ENCODE data around the gene ACACA. TPM values are rescaled to one million over a fixed set of nuclear protein-coding genes. Genes with fewer than 3 reads are reported as not detected.

Gene ACACA
- total RNA-seq, 4 donors from 2014 or later: 4.7 to 75.1 (median 41.9) TPM

DNA sequence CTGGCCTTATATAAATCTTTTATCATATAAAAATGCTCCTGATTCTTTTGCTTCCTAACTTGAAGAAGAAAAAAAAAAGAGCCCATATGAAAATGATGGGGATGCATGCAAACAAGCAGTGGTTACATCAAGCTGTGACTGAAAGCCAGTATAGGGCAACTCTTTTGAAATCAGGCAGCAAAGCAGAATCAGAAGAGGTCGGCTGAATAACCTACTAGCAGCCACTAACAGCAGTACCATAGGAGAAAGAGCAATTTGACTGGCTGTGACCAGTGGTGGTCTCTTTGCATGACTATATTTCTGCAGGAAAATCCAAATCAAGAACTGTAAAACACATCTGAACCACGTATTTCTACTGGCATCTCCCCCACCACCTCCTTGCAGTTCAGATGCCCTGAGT, 192.7 kb downstream of the ACACA start:
- Histone ChIP-seq H3K27me3 (no peaks in the 10 kb centered on the region), H3K4me3 (no peak overlapping the region), H3K9me3 (no peaks in the 10 kb centered on the region), H3K36me3 (no peaks in the 10 kb centered on the region), H3K4me1 (no peaks in the 10 kb centered on the region), H3K27ac (no peak overlapping the region)
- no peak for DNase-seq
- intact Hi-C loops (cut with DNase I; ENCODE audit: low total_unique reads): no loop called here
- no peak for TF ChIP-seq POLR2A (IDR thresholded peaks at IDR 0.05)
- TF ChIP-seq, protein P1, sequence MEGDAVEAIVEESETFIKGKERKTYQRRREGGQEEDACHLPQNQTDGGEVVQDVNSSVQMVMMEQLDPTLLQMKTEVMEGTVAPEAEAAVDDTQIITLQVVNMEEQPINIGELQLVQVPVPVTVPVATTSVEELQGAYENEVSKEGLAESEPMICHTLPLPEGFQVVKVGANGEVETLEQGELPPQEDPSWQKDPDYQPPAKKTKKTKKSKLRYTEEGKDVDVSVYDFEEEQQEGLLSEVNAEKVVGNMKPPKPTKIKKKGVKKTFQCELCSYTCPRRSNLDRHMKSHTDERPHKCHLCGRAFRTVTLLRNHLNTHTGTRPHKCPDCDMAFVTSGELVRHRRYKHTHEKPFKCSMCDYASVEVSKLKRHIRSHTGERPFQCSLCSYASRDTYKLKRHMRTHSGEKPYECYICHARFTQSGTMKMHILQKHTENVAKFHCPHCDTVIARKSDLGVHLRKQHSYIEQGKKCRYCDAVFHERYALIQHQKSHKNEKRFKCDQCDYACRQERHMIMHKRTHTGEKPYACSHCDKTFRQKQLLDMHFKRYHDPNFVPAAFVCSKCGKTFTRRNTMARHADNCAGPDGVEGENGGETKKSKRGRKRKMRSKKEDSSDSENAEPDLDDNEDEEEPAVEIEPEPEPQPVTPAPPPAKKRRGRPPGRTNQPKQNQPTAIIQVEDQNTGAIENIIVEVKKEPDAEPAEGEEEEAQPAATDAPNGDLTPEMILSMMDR (IDR thresholded peaks at IDR 0.05): no peak

DNA sequence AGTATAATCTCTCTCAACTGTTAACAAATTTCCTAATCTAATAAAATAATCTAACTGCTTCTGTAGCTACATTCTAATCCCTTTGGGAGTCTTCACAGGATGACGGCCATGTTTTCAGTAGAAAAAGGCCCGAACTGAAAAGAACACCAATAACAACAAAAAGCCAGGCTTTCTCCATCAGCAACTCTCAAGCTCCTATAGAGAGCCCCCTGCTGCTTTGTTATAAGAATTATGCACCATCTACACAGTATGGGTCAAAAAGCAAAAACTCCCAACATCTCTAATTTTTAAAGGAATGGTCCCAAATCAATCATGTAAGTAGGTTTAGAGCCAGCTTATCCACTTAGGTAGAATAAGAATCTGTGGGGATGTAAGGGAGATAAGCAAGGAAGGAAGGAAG, 194.5 kb downstream of the ACACA start:
- DNase-seq: no peak
- H3K4me1 ChIP-seq: no peaks in the 10 kb centered on the region
- H3K27ac ChIP-seq: no peak overlapping the region
- H3K4me3 ChIP-seq: no peak overlapping the region
- no peaks in the 10 kb centered on the region for H3K9me3 ChIP-seq
- H3K36me3 ChIP-seq: no peaks in the 10 kb centered on the region
- TF ChIP-seq, protein P1 (IDR thresholded peaks at IDR 0.05): no peak
- TF ChIP-seq POLR2A (IDR thresholded peaks at IDR 0.05): no peak
- no peaks in the 10 kb centered on the region for H3K27me3 ChIP-seq
- intact Hi-C loops (cut with DNase I; ENCODE audit: low total_unique reads): no loop called here

DNA sequence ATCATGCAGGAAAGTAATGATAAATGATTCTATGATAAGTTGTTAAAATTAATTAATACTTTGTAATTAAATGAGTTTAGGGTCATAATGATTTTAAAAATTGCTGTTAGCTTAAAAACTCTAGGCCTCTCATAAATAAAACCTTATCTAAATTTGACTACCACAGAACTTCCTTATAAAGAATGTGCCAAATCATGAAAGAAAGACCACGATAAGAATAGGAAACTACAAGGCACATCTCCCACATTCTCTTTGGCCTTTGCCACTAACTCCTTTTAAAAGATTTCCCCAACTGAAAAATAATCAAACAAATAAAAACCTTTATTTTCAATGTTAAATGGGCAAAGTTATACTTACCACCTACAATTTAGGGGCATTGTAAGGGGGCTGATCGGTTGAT, 195.5 kb downstream of the ACACA start:
- no peak for DNase-seq

DNA sequence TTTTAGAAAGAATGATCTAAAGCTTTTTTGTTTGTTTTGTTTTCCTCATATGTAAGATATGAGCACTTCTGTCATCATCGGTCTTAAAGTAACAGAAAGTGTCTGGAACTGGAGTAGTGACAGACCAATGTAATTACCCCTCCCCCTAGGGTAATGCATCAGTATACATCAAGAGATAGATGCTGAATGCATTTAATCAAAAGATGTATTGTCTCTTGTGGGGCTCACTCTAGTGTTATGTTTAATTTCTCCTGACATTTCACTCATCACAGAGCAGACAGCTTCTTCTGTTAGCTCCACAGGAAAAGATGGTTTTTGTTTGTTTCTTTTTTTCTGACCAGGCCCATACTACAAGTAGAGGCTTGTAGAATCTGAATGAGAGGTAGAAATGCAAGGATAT, 199.5 kb downstream of the ACACA start:
- intact Hi-C loops (cut with DNase I; ENCODE audit: low total_unique reads): no loop called here
- Histone ChIP-seq H3K4me3 (no peak overlapping the region), H3K27me3 (no peaks in the 10 kb centered on the region), H3K9me3 (no peaks in the 10 kb centered on the region), H3K36me3 (no peaks in the 10 kb centered on the region), H3K27ac (no peak overlapping the region), H3K4me1 (no peaks in the 10 kb centered on the region)
- DNase-seq: no peak
- TF ChIP-seq, protein P1 (IDR thresholded peaks at IDR 0.05): no peak
- no peak for TF ChIP-seq POLR2A (IDR thresholded peaks at IDR 0.05)

More for the DNA sequence above, 195.5 kb downstream of the ACACA start:
- no peak overlapping the region for H3K27ac ChIP-seq
- H3K4me1 ChIP-seq: no peaks in the 10 kb centered on the region
- H3K27me3 ChIP-seq: no peaks in the 10 kb centered on the region
- intact Hi-C loops (cut with DNase I; ENCODE audit: low total_unique reads): no loop called here
- no peak overlapping the region for H3K4me3 ChIP-seq
- TF ChIP-seq, protein P1 (IDR thresholded peaks at IDR 0.05): no peak
- TF ChIP-seq POLR2A (IDR thresholded peaks at IDR 0.05): no peak
- no peaks in the 10 kb centered on the region for H3K36me3 ChIP-seq
- H3K9me3 ChIP-seq: no peaks in the 10 kb centered on the region

DNA sequence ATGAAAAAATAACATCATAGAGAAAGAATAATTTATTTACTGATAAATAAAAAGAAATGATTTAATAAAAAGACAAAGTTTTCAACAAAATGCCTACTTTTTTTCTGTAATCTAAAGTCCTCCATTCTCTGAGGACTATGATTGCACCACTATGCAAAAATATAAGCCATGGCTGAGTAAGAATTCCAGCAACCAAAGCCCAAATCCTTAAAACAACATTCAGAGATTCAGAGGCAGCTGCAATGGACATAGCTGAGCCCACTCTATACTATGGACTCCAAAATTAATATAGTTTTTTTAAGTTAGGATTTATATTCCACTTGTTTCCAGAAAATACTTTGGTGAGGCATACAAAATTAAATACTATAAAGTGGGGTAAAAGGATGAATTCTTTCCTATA, 200.3 kb downstream of the ACACA start:
- no peaks in the 10 kb centered on the region for H3K4me1 ChIP-seq
- H3K27me3 ChIP-seq: no peaks in the 10 kb centered on the region
- H3K27ac ChIP-seq: no peak overlapping the region
- intact Hi-C loops (cut with DNase I; ENCODE audit: low total_unique reads): no loop called here
- no peak overlapping the region for H3K4me3 ChIP-seq
- no peak for DNase-seq
- TF ChIP-seq POLR2A (IDR thresholded peaks at IDR 0.05): no peak
- TF ChIP-seq, protein P1 (IDR thresholded peaks at IDR 0.05): no peak
- no peaks in the 10 kb centered on the region for H3K36me3 ChIP-seq
- no peaks in the 10 kb centered on the region for H3K9me3 ChIP-seq

Data from uterus (tissue), 4 donors.